Mesendoderm (in vitro differentiated cells): Measurements from ENCODE around the gene SV2C.
"Not testable (repeated sequence)": the region's sequence is repeated elsewhere in the genome, so short reads cannot be mapped to it uniquely, and the experiment has no call there.

Experiments used
- DNase-seq: peaks from one replicate; pipeline ENCODE4 v3.0.0; 2013
- H2AK5ac ChIP-seq: 2 replicates; pipeline ENCODE4 v1.6.1; 2013; ENCODE audit warnings: low read length, inconsistent platforms
- H2BK120ac ChIP-seq: 2 replicates; pipeline ENCODE4 v1.6.1; 2013; ENCODE audit warnings: low read depth, mild to moderate bottlenecking, low read length, moderate library complexity, mixed read lengths
- H2BK15ac ChIP-seq: replicated peaks from 2 replicates; pipeline ENCODE4 v1.6.1; 2013; ENCODE audit warnings: low read depth, mild to moderate bottlenecking, moderate library complexity
- H2BK5ac ChIP-seq: 2 replicates; pipeline ENCODE4 v1.6.1; 2013; ENCODE audit warnings: low read length, inconsistent platforms
- H3K18ac ChIP-seq: 2 replicates; pipeline ENCODE4 v1.6.1; 2013; ENCODE audit warnings: mild to moderate bottlenecking, low read length, mixed read lengths
- H3K23ac ChIP-seq: one replicate; pipeline ENCODE4 v1.6.1; 2013; ENCODE audit warnings: low read length
- H3K27ac ChIP-seq: 2 replicates; pipeline ENCODE4 v1.5.1; 2013; ENCODE audit warnings: low read depth, mild to moderate bottlenecking, inconsistent platforms, low read length, moderate library complexity
- H3K27me3 ChIP-seq: 2 replicates; pipeline ENCODE4 v1.6.1; 2013; ENCODE audit warnings: low read length, control low read depth, mild to moderate bottlenecking, inconsistent platforms; ENCODE audit not compliant: insufficient read depth, poor library complexity
- H3K36me3 ChIP-seq: 2 replicates; pipeline ENCODE4 v1.6.1; 2013; ENCODE audit warnings: low read length, inconsistent platforms; ENCODE audit not compliant: control insufficient read depth, insufficient read depth
- H3K4ac ChIP-seq: one replicate; pipeline ENCODE4 v1.6.1; 2013; ENCODE audit warnings: low read depth, mild to moderate bottlenecking, low read length, moderate library complexity
- H3K4me1 ChIP-seq: 2 replicates; pipeline ENCODE4 v1.6.1; 2013; ENCODE audit warnings: low read depth, low read length, inconsistent platforms; ENCODE audit not compliant: control insufficient read depth
- H3K4me2 ChIP-seq: 2 replicates; pipeline ENCODE4 v1.6.1; 2013; ENCODE audit warnings: low read length
- H3K4me3 ChIP-seq: 2 replicates; pipeline ENCODE4 v1.5.1; 2013; ENCODE audit warnings: mild to moderate bottlenecking, low read length
- H3K56ac ChIP-seq: one replicate; pipeline ENCODE4 v1.6.1; 2013; ENCODE audit warnings: low read length
- H3K79me1 ChIP-seq: 2 replicates; pipeline ENCODE4 v1.6.1; 2013; ENCODE audit warnings: low read length, inconsistent platforms
- H3K79me2 ChIP-seq: 2 replicates; pipeline ENCODE4 v1.6.1; 2013; ENCODE audit warnings: mild to moderate bottlenecking, low read length; ENCODE audit not compliant: control insufficient read depth, insufficient read depth
- H3K9ac ChIP-seq: 2 replicates; pipeline ENCODE4 v1.6.1; 2013; ENCODE audit warnings: low read length, inconsistent platforms
- H4K5ac ChIP-seq: one replicate; pipeline ENCODE4 v1.6.1; 2013; ENCODE audit warnings: low read length
- H4K8ac ChIP-seq: one replicate; pipeline ENCODE4 v1.6.1; 2013; ENCODE audit warnings: low read depth, mild to moderate bottlenecking, control low read depth, low read length, moderate library complexity
- WGBS: extraction: QIAGEN DNeasy Blood & Tissue Kit; methylation state at CpG from one replicate; pipeline ENCODE4 v1.1.7; 2013; ENCODE audit warnings: low lambda C conversion rate, missing lambda C conversion rate; ENCODE audit not compliant: insufficient coverage; ENCODE audit errors: extremely low coverage; 5-methylcytosine and 5-hydroxymethylcytosine counted together

The SV2C gene

GRCh38 chr5:76298852-76299251 lies 215.7 kb downstream of the SV2C start:
- WGBS: no CpG with 5 or more reads among the region's 1 CpG
- Histone ChIP-seq H3K27ac (no peak overlapping the region), H2AK5ac (no peak overlapping the region), H3K18ac (no peak overlapping the region), H2BK5ac (no peak overlapping the region), H4K5ac (no peak overlapping the region), H3K4ac (no peak overlapping the region), H3K56ac (no peak overlapping the region), H3K23ac (no peak overlapping the region), H3K27me3 (no peaks in the 10 kb centered on the region), H4K8ac (no peak overlapping the region), H3K4me3 (no peak overlapping the region), H2BK15ac (no peak overlapping the region), H3K79me2 (no peaks in the 10 kb centered on the region), H3K79me1 (no peaks in the 10 kb centered on the region), H3K36me3 (no peaks in the 10 kb centered on the region), H2BK120ac (no peak overlapping the region), H3K4me1 (no peaks in the 10 kb centered on the region), H3K9ac (no peak overlapping the region), H3K4me2 (no peak overlapping the region)
- no peak for DNase-seq

- Histone ChIP-seq H3K56ac (no peak overlapping the region), H3K27me3 (no peaks in the 10 kb centered on the region), H3K23ac (no peak overlapping the region), H3K4me1 (no peaks in the 10 kb centered on the region), H3K27ac (no peak overlapping the region), H2BK5ac (no peak overlapping the region), H2BK15ac (no peak overlapping the region), H4K8ac (no peak overlapping the region), H3K79me2 (no peaks in the 10 kb centered on the region), H3K4me2 (no peak overlapping the region), H3K4me3 (no peak overlapping the region), H3K9ac (no peak overlapping the region), H3K79me1 (no peaks in the 10 kb centered on the region), H2AK5ac (no peak overlapping the region), H2BK120ac (no peak overlapping the region), H3K36me3 (no peaks in the 10 kb centered on the region), H3K18ac (no peak overlapping the region), H3K4ac (no peak overlapping the region), H4K5ac (no peak overlapping the region)
- WGBS: no CpG with 5 or more reads among the region's 2 CpGs
- DNase-seq: no peak
Measured at GRCh38 chr5:76299592-76299991, 216.4 kb downstream of the SV2C start.

GRCh38 chr5:76301932-76302331 lies 218.7 kb downstream of the SV2C start:
- not testable (repeated sequence) for H3K79me1 ChIP-seq, DNase-seq, H3K9ac ChIP-seq, H2AK5ac ChIP-seq, H2BK5ac ChIP-seq, H3K4me2 ChIP-seq, H2BK120ac ChIP-seq, H3K4me3 ChIP-seq, H3K36me3 ChIP-seq, H3K27me3 ChIP-seq, H3K4ac ChIP-seq, H3K79me2 ChIP-seq, H3K4me1 ChIP-seq, H3K56ac ChIP-seq, H4K8ac ChIP-seq, H3K27ac ChIP-seq, H3K23ac ChIP-seq, H3K18ac ChIP-seq, H4K5ac ChIP-seq, H2BK15ac ChIP-seq
- no CpG with 5 or more reads among the region's 1 CpG for WGBS

- not testable (repeated sequence) for H2BK120ac ChIP-seq, H3K36me3 ChIP-seq, H3K56ac ChIP-seq, DNase-seq, H2BK5ac ChIP-seq, H2AK5ac ChIP-seq, H2BK15ac ChIP-seq, H3K4me1 ChIP-seq, H4K5ac ChIP-seq, H3K79me1 ChIP-seq, H4K8ac ChIP-seq, H3K27ac ChIP-seq, H3K23ac ChIP-seq, H3K4me3 ChIP-seq, H3K27me3 ChIP-seq, H3K4me2 ChIP-seq, H3K18ac ChIP-seq, H3K79me2 ChIP-seq, H3K4ac ChIP-seq, H3K9ac ChIP-seq
Measured at GRCh38 chr5:76302661-76303060, 219.5 kb downstream of the SV2C start.

GRCh38 chr5:76303921-76304320 lies 220.7 kb downstream of the SV2C start:
- Histone ChIP-seq H3K18ac (no peak overlapping the region), H3K4me1 (no peaks in the 10 kb centered on the region), H3K56ac (no peak overlapping the region), H3K27me3 (no peaks in the 10 kb centered on the region), H4K5ac (no peak overlapping the region), H3K9ac (no peak overlapping the region), H3K36me3 (no peaks in the 10 kb centered on the region), H3K79me1 (no peaks in the 10 kb centered on the region), H3K27ac (no peak overlapping the region), H3K4me3 (no peak overlapping the region), H2BK5ac (no peak overlapping the region), H3K79me2 (no peaks in the 10 kb centered on the region), H2BK120ac (no peak overlapping the region), H3K23ac (no peak overlapping the region), H2AK5ac (no peak overlapping the region), H3K4me2 (no peak overlapping the region), H4K8ac (no peak overlapping the region), H3K4ac (no peak overlapping the region), H2BK15ac (no peak overlapping the region)
- peak; percentile 82 for DNase-seq
- WGBS: no CpG with 5 or more reads among the region's 7 CpGs

GRCh38 chr5:76305269-76305668 lies 222.1 kb downstream of the SV2C start:
- no peak overlapping the region for H3K4ac ChIP-seq
- no peaks in the 10 kb centered on the region for H3K27me3 ChIP-seq
- no peaks in the 10 kb centered on the region for H3K79me1 ChIP-seq
- DNase-seq: no peak
- no peak overlapping the region for H2BK15ac ChIP-seq
- H3K23ac ChIP-seq: no peak overlapping the region
- no peak overlapping the region for H4K5ac ChIP-seq
- H3K36me3 ChIP-seq: no peaks in the 10 kb centered on the region
- no peak overlapping the region for H2BK120ac ChIP-seq
- no peak overlapping the region for H3K9ac ChIP-seq
- H3K4me3 ChIP-seq: no peak overlapping the region
- no peaks in the 10 kb centered on the region for H3K4me1 ChIP-seq
- no peak overlapping the region for H4K8ac ChIP-seq
- no peak overlapping the region for H2AK5ac ChIP-seq
- H2BK5ac ChIP-seq: no peak overlapping the region
- no peaks in the 10 kb centered on the region for H3K79me2 ChIP-seq
- no peak overlapping the region for H3K4me2 ChIP-seq
- no peak overlapping the region for H3K56ac ChIP-seq
- H3K18ac ChIP-seq: no peak overlapping the region
- no CpG with 5 or more reads among the region's 2 CpGs for WGBS
- H3K27ac ChIP-seq: no peak overlapping the region
